ENCODE data around the gene ITPR1. TPM values are rescaled to one million over a fixed set of nuclear protein-coding genes. Genes with fewer than 3 reads are reported as not detected.

The ITPR1 gene
- total RNA-seq, 1 experiment from 2014 or later: 36.4 TPM

- no peak for DNase-seq (ENCODE audit: low read depth)
These were observed 313.5 kb downstream of the ITPR1 start for GRCh38 chr3:4806535-4807108.

DNA sequence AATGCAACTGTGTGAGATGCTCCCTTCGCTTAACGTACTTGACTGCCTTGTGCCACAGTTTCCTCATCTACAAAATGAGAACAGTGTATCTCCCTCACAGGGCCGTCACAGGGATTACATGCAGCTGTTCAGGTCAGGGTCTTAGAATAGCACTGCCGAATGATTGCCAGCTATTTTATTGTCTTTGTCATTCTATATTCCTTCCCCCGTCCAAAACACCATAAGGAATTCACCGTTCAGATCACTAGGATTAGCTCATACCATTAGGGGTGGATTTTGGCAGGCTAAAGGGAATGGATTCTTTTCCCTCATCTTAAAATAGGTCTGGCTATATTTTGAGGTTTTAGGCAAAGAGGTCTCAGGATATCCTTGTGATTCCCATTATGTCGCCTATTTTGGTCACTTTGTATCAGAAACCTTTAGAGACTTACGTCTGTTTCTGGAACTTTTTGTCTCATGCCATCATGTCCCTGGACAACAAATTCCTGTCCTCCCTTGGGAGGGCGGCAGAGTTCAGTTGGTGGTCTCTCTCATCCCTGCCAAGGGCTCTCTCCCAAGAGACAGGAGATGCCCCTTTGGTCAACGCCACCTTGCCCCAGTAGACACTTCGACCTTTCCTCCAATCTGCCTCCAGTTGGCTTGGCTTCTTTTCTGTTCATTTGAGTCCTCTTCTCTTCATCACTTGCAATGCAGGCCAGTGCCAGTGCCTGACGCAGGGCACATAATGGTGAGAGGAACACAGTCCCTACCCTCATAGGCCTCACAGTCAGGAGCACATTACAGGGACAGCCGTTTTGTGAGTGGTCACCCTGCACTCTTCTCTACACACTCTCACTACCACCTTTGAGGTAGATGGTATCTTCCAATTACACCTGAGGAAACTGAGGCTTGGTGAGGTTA lies 314.5 kb downstream of the ITPR1 start:
- DNase-seq (ENCODE audit: low read depth): peak; percentile 65

- no peak for DNase-seq (ENCODE audit: low read depth)
These were observed 315.5 kb downstream of the ITPR1 start for GRCh38 chr3:4808637-4809036.

DNA sequence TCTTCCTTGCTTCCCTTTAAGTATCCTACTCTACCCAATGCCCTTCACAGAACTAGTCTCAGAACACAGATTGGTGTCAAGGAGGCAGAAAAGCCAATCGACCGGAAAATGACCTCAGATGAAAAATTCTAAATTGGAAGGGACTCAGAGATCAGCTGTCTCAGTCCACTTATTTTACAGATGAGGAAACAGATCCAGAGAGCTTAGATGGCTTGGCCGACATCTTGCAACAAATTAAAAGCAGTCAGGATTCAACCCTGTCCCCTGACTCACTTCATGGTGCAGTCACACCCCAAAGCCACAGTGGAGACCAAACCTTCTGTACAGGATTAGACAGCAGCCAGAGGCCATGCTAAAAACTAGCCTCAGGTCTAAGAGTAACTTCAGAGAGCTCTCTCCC lies 316.8 kb downstream of the ITPR1 start:
- DNase-seq (ENCODE audit: low read depth): no peak

GRCh38 chr3:4812591-4812990 lies 319.4 kb downstream of the ITPR1 start:
- no peak for DNase-seq (ENCODE audit: low read depth)

DNA sequence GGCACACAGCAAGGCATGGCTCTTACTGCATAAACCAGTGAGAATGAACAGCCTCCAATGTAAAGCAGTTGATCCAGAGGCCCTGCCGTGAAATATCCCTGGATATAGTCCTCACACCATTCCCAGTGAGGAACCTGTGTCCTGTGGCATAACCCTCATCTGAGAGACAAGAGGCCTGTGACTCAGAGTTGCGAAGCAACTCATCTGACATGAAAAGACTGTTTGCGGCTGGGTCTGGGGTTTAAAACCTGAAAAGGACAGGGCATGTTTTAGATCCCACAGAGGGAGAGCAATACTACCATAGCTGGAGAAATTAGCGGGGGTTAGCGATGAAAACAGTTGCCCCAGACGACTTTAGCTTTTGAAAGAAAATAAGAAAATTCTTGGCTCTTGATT lies 320.8 kb downstream of the ITPR1 start:
- no peak for DNase-seq (ENCODE audit: low read depth)

DNA sequence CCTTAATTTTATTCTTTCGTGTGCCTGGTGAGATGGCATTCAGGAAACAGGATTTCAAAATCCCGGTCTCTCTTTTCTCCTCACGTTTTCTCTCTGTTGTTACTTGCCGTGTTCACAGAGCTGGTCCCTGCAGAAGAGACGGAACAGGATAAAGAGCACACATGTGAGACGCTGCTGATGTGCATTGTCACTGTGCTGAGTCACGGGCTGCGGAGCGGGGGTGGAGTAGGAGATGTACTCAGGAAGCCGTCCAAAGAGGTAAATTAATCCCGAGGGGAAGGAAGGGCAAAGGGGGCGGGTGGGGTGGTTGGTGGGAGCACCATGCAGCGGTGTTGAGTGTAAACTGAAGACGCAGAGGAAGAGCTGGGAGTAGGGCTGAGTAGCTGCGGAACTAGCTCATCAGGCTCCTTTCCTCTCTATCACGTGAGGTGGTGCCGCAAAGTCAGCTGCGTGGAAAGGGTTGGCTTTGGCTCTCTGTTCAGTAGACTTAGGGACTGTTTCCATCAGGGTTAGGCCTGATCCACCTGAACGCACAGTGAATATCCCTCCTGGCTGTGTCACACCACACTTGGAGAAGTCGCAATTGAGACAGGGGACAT lies 321.3 kb downstream of the ITPR1 start:
- DNase-seq (ENCODE audit: low read depth): peak; percentile 67

DNA sequence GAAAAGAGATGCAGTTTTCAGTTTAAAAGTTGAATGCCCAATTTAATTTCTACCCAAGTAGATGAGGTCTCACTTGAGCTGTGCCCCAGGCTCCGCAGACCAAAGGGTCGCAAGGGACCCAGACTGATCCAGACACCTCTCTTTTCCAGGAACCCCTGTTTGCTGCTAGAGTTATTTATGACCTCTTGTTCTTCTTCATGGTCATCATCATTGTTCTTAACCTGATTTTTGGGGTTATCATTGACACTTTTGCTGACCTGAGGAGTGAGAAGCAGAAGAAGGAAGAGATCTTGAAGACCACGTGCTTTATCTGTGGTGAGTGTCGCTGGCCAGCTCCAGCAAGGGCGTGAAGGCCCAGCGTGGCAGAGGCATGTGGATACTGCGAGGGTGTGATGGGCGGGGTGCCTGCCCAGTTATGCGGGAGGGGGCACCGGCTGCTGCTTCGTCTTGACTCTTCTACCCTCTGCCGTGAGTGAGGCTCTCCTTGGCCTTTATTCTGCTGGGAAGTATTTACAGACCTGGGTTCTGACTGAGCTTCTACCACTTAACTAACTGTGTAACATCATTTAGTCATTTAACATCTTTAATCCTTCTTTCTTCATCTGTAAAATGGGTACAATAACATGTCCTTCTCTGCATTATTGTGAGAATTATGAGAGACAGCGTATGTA lies 321.9 kb downstream of the ITPR1 start:
- DNase-seq (ENCODE audit: low read depth): no peak

- no peak for DNase-seq (ENCODE audit: low read depth)
These were observed 323.2 kb downstream of the ITPR1 start for GRCh38 chr3:4816306-4816705.

DNA sequence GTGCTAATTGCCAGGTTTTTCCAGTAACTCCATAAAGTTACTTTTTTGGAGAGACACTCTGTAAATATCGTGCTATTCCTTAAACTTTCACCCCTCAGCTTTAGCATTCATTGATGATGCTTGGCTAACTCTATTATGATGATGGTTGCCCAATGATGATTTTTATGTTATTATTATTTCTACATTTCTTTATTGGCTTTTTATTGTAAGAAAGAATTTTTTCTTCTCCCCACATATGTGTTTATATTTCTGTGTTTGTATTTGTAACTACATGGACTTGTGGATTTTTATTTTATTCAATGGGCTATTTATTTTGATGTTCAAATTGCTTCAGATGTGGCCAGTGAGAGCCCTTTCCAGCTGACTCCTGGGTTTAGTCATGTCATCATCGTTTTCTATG lies 323.6 kb downstream of the ITPR1 start:
- DNase-seq (ENCODE audit: low read depth): no peak

DNA sequence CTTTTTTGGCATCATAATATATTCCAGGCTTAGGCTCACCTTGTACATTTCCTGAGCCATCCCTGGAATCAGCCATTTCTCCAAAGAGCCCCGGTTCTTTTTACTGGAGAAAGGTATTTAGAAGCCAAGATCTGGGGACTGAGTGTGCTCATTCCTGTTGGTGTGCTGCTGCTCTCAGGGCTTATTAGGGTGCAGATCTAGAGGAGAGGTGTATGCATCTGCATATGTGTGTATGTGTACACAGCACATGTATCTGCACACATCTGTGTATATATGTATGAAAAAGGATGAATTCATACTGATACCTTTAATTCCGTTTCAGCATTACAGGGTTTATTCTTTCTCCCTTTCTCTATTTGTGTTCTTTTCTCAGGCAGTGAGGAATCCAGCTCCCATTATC lies 324.0 kb downstream of the ITPR1 start:
- no peak for DNase-seq (ENCODE audit: low read depth)

DNA sequence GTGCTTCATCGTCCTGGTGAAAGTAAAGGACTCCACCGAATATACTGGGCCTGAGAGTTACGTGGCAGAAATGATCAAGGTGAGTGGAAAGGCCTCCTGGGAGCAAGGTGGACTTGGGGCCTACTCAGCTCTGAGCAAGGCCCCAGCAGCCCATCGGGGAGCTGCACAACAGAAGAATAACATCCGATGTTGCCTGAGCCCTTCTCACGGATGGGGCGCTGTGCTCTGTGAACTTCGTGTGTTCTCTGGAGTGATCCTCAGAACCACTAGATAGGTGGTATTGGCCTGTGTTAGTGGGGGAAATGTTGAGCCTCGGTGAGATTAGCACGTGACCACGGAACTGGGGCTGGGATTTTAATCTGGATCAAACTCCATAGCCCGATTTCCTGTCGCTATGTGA lies 325.0 kb downstream of the ITPR1 start:
- DNase-seq (ENCODE audit: low read depth): no peak

- no peak for DNase-seq (ENCODE audit: low read depth)
These were observed 326.0 kb downstream of the ITPR1 start for GRCh38 chr3:4818986-4819693.

DNA sequence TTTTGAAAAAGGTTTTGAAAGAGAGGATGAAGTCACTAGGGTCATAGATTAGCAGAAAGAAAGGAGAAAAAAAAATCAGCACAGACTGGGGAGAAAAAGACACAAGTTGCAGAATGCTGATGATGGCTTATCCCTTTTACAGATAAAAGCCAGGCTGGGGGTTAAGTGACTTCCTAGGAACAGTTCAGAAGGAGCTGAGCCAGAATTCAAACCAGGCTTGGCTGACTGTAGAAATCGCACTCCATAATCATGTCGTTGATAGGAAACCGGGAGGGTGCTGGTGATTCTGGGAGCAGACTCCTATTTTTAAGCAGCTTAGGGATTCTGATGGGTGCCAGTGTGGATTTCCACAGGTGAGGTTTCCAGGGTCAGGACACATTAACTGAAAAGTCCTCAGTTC lies 326.6 kb downstream of the ITPR1 start:
- DNase-seq (ENCODE audit: low read depth): no peak

- no peak for DNase-seq (ENCODE audit: low read depth)
These were observed 327.4 kb downstream of the ITPR1 start for GRCh38 chr3:4820296-4821121.

- DNase-seq (ENCODE audit: low read depth): no peak
These were observed 328.2 kb downstream of the ITPR1 start for GRCh38 chr3:4821338-4821737.

- no peak for DNase-seq (ENCODE audit: low read depth)
These were observed 328.8 kb downstream of the ITPR1 start for GRCh38 chr3:4821975-4822374.

DNA sequence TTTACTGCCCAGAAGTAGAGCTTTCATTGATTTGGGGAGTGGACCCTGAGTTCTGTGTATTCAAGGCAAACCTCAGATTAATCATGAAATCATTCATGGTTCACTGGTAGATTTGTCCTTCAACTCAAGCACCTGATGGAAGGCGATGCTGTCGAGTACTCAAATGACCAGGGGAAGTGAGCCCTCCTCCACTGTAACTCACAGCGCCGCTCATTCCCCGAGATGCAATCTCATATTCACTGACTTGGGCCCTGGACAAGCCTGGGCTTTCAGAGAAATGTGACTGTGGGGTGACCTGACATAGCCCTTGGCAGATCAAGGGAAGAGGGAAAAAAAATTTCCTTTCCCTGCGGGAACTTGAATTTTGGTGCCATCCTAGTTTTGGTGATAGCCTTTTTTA lies 329.4 kb downstream of the ITPR1 start:
- DNase-seq (ENCODE audit: low read depth): no peak

GRCh38 chr3:4823385-4823784 lies 330.2 kb downstream of the ITPR1 start:
- DNase-seq (ENCODE audit: low read depth): no peak

DNA sequence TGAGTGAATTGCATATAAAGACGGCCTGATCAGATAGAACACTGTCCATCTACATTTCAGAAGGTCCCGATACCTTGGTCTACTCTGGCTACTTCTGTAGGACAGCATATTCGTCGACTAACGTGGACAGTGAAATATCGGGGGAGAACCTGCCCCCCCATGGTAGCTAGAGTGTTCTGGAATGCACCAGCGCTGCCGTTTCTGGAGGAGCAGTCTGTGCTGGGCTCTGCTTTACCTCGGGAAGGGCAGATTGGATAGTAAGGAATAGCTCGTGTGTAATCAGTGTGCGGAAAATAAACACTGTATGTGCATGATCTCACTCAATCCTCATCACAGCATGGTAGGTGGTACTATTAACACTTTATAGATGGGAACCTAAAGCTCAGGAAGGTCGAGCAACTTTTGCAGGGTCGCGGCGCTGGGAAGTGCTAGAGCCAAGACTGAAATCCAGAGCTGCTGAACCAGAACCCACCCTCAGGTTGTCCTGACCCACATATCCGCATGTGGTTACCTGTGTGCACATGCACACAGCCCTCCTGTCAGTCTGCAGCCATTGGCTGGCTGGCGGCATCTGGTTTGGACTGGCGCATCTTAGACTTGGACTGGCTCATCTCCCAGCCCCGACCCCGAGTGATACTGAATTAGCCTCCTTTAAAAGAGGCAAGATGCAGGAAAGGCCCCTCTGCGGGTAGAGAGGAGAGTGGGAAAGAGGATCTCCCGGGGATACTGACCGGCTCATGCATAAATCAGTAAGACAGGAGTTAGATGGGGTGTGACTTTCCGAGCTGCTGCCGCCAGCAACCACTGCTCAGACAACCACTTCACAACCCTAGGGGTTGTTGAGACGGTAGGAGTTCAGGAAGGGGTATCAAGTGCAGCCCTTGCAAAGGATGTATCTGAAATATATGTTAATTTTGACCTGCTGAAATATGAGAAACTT lies 331.1 kb downstream of the ITPR1 start:
- no peak for DNase-seq (ENCODE audit: low read depth)
